ENCODE results near the gene BRICD5. TPM values are rescaled to one million over a fixed set of nuclear protein-coding genes. Genes with fewer than 3 reads are reported as not detected.

BRICD5 gene
- total RNA-seq, 4 donors from 2014 or later, result 1.2 to 6.8 (median 5.7) TPM

GRCh38 chr16:2209258-2210008 is 1.2 kb downstream of the BRICD5 start:
- H3K27me3 ChIP-seq, result no peaks in the 10 kb centered on the region
- 85% methylated on average over 8 of the region's 29 CpGs for WGBS
- H3K9me3 ChIP-seq, result no peaks in the 10 kb centered on the region
- DNase-seq (ENCODE audit: extremely low spot score), result no peak
- no peak overlapping the region for H3K27ac ChIP-seq (replicated peaks in 1 of 4)
- peaks cover 40 to 56% (median 50%) of the 10 kb centered on the region in 4 donors for H3K4me1 ChIP-seq
- no peak overlapping the region for H3K4me3 ChIP-seq
- peaks cover 20 to 49% (median 45%) of the 10 kb centered on the region in 4 donors for H3K36me3 ChIP-seq
- intact Hi-C loops (cut with DNase I), result loop anchor here (5.0 kb wide), 1 partner anchor 47 kb away; no protein-coding TSS in a partner anchor
- TF ChIP-seq POLR2AphosphoS5 (IDR thresholded peaks at IDR 0.05), result no peak

GRCh38 chr16:2208772-2209171 is 1.9 kb downstream of the BRICD5 start:
- no peak overlapping the region for H3K27ac ChIP-seq (replicated peaks in 1 of 4)
- 80% methylated on average over 3 of the region's 9 CpGs for WGBS
- H3K4me1 ChIP-seq, result peaks cover 38 to 50% (median 44%) of the 10 kb centered on the region in 4 donors
- no peak for DNase-seq (ENCODE audit: extremely low spot score)
- intact Hi-C loops (cut with DNase I), result no loop called here
- no peaks in the 10 kb centered on the region for H3K27me3 ChIP-seq
- peaks cover 20 to 49% (median 45%) of the 10 kb centered on the region in 4 donors for H3K36me3 ChIP-seq
- H3K4me3 ChIP-seq, result no peak overlapping the region
- TF ChIP-seq EP300 (IDR thresholded peaks at IDR 0.05) (no peak), POLR2AphosphoS5 (IDR thresholded peaks at IDR 0.05) (no peak), POLR2A (IDR thresholded peaks at IDR 0.05; ENCODE audit: low read depth) (no peak)
- TF ChIP-seq, protein P1, sequence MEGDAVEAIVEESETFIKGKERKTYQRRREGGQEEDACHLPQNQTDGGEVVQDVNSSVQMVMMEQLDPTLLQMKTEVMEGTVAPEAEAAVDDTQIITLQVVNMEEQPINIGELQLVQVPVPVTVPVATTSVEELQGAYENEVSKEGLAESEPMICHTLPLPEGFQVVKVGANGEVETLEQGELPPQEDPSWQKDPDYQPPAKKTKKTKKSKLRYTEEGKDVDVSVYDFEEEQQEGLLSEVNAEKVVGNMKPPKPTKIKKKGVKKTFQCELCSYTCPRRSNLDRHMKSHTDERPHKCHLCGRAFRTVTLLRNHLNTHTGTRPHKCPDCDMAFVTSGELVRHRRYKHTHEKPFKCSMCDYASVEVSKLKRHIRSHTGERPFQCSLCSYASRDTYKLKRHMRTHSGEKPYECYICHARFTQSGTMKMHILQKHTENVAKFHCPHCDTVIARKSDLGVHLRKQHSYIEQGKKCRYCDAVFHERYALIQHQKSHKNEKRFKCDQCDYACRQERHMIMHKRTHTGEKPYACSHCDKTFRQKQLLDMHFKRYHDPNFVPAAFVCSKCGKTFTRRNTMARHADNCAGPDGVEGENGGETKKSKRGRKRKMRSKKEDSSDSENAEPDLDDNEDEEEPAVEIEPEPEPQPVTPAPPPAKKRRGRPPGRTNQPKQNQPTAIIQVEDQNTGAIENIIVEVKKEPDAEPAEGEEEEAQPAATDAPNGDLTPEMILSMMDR (IDR thresholded peaks at IDR 0.05), result no peak
- no peaks in the 10 kb centered on the region for H3K9me3 ChIP-seq

DNA sequence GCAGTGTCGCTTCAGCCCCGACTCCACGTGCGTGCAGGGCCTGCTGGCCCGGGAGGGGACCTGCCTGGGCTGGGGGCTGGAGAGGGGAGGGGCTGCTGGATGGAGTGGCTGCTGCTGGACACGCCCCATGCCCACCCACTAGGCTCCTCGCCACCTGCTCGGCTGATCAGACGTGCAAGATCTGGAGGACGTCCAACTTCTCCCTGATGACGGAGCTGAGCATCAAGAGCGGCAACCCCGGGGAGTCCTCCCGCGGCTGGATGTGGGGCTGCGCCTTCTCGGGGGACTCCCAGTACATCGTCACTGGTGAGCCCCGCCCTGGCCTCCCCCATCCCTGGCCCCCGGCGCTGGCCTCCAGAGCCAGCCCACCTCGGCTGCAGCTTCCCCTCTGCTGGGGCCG is 2.4 kb downstream of the BRICD5 start:
- DNase-seq (ENCODE audit: extremely low spot score), result no peak
- Histone ChIP-seq H3K9me3 (no peaks in the 10 kb centered on the region), H3K27ac (replicated peaks in 1 of 4) (no peak overlapping the region), H3K36me3 (peaks cover 20 to 49% (median 45%) of the 10 kb centered on the region in 4 donors), H3K4me1 (peaks cover 33 to 46% (median 39%) of the 10 kb centered on the region in 4 donors), H3K4me3 (no peak overlapping the region), H3K27me3 (no peaks in the 10 kb centered on the region)
- intact Hi-C loops (cut with DNase I), result no loop called here
- WGBS, result 81% methylated on average over 20 of the region's 23 CpGs
- TF ChIP-seq POLR2AphosphoS5 (IDR thresholded peaks at IDR 0.05), result no peak

GRCh38 chr16:2207872-2208271 is 2.8 kb downstream of the BRICD5 start:
- 80% methylated on average over 7 of the region's 9 CpGs for WGBS
- TF ChIP-seq EP300 (IDR thresholded peaks at IDR 0.05), result no peak
- no peak for TF ChIP-seq POLR2A (IDR thresholded peaks at IDR 0.05; ENCODE audit: low read depth)
- TF ChIP-seq, protein P1 (IDR thresholded peaks at IDR 0.05), result no peak
- no peak for TF ChIP-seq POLR2AphosphoS5 (IDR thresholded peaks at IDR 0.05)
- DNase-seq (ENCODE audit: extremely low spot score), result no peak
- intact Hi-C loops (cut with DNase I), result no loop called here
- H3K4me3 ChIP-seq, result no peak overlapping the region
- H3K4me1 ChIP-seq, result peaks cover 29 to 41% (median 35%) of the 10 kb centered on the region in 4 donors
- no peaks in the 10 kb centered on the region for H3K9me3 ChIP-seq
- peaks cover 20 to 49% (median 45%) of the 10 kb centered on the region in 4 donors for H3K36me3 ChIP-seq
- no peaks in the 10 kb centered on the region for H3K27me3 ChIP-seq
- no peak overlapping the region for H3K27ac ChIP-seq (replicated peaks in 1 of 4)

- no peak for DNase-seq (ENCODE audit: extremely low spot score)
- H3K27me3 ChIP-seq, result no peaks in the 10 kb centered on the region
- 84% methylated on average over 15 of the region's 23 CpGs for WGBS
- H3K4me3 ChIP-seq, result peak overlapping the region in 1 of 4 donors; percentile 73
- peaks cover 20 to 40% (median 39%) of the 10 kb centered on the region in 4 donors for H3K36me3 ChIP-seq
- peaks cover 19 to 32% (median 25%) of the 10 kb centered on the region in 4 donors for H3K4me1 ChIP-seq
- H3K27ac ChIP-seq (replicated peaks in 1 of 4), result peak overlapping the region in 1 of 4 donors; percentile 96
- TF ChIP-seq EP300 (IDR thresholded peaks at IDR 0.05) (no peak), POLR2AphosphoS5 (IDR thresholded peaks at IDR 0.05) (no peak), POLR2A (IDR thresholded peaks at IDR 0.05; ENCODE audit: low read depth) (no peak)
- no peaks in the 10 kb centered on the region for H3K9me3 ChIP-seq
- intact Hi-C loops (cut with DNase I), result no loop called here
Measured at GRCh38 chr16:2206780-2207433, 3.8 kb downstream of the BRICD5 start.

DNA sequence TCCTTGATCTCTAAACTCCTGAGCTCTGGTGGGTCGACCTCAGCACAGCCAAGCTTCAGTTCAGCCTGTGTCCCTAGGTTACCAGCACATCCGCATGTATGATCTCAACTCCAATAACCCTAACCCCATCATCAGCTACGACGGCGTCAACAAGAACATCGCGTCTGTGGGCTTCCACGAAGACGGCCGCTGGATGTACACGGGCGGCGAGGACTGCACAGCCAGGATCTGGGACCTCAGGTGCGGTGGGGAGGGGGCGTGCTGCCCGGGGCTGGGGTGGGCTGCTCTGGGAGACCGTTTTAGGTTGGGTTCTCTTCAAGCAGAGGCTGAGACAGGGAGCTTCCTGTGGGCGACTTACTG is 4.3 kb downstream of the BRICD5 start:
- intact Hi-C loops (cut with DNase I), result no loop called here
- 82% methylated on average over 17 of the region's 18 CpGs for WGBS
- peak overlapping the region; percentile 65 to 87 (median 78) for H3K4me3 ChIP-seq

More for the DNA sequence above, 4.3 kb downstream of the BRICD5 start:
- TF ChIP-seq POLR2A (IDR thresholded peaks at IDR 0.05; ENCODE audit: low read depth), result no peak
- TF ChIP-seq, protein P1 (IDR thresholded peaks at IDR 0.05), result no peak
- TF ChIP-seq POLR2AphosphoS5 (IDR thresholded peaks at IDR 0.05), result no peak
- no peak for TF ChIP-seq EP300 (IDR thresholded peaks at IDR 0.05)
- Histone ChIP-seq H3K27me3 (no peaks in the 10 kb centered on the region), H3K4me1 (peaks cover 14 to 29% (median 23%) of the 10 kb centered on the region in 4 donors), H3K27ac (replicated peaks in 1 of 4) (peak overlapping the region; percentile 90 to 97 (median 96)), H3K36me3 (peaks cover 20 to 39% (median 38%) of the 10 kb centered on the region in 4 donors), H3K9me3 (no peaks in the 10 kb centered on the region)
- no peak for DNase-seq (ENCODE audit: extremely low spot score)
